IPS-NIHi7 (cell line): ENCODE results near the gene MERTK.
"Not testable (repeated sequence)": the region's sequence is repeated elsewhere in the genome, so short reads cannot be mapped to it uniquely, and the experiment has no call there.

ENCODE experiments used
- DNase-seq: peaks from one replicate; pipeline ENCODE4 v3.0.0; 2012; ENCODE audit warnings: mixed read lengths; ENCODE audit errors: extremely low spot score

The MERTK gene

DNA sequence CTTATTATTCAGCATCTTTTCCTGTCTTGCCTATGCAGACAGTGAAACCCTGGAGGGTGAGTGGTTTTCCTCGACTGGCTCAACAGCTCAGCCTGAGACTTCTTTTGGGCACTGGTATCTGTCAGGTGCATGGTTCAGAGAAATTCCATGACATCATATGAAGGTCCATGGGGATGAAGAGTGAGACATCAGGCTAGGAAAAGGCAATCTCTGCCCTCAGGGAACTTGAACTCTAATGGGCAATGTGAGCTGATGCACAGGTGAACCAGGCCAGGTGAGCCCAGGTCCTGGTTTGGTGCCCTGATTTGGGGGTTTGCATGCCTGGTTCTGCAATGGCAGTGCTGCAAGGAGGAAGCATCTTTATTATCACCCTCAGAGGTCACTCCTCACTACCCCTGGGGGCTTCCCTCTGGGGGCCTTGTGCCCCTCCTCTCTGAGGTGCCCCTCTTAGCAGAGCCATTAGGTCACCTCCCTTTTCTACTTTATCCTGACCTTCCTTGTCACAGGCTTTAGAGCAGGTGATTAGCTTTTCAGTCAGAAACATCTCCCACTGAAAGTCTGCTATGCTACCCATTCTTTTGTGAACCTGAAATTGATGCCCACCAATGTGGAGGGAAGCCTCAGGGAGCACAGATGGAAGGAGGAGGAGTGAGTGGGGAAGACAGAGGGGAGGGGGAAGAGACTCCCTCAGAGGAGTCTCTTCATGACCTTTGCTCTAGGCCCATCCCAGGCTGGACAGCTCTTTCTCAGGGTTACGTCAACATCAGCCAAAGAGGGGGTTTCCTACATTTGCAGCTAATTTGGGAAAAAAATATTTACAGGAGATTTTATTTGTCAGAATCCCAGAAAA, 47.3 kb downstream of the MERTK start:
- DNase-seq: no peak

DNA sequence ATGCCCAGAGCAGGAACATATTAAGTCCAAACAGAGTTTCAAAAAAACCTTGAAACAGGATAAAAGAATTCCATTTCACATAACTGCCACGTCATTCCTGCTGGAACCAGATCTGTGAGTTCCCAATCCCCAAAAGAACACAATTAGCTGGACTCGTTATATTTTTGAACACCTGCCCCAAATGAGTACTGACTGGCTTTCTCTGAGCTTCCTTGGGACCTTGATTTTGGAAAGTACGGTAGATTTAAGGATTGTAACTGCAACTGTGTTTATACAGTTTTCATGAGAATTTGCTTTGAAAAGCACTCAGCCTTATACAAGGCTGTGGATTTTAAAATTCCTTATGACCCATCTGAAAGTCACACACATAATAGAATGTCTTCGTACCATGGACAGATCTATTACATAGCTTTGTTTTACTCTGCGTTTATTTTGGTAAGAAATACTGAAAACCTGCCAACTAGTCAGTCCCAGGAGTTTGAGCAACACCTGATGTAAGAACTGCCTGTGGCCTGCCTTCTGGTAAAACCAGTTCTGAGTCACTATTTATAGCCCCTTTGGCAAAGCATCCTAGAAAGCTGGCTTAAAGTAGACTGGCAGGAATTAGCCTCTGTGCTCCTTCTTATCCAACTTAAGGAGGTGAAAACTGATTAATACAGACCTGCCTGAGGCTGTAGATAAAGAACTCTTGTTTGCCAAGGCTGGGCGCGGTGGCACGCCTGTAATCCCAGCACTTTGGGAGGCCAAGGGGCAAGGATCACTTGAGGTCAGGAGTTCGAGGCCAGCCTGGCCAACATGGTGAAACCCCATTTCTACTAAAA, 48.1 kb downstream of the MERTK start:
- no peak for DNase-seq

DNA sequence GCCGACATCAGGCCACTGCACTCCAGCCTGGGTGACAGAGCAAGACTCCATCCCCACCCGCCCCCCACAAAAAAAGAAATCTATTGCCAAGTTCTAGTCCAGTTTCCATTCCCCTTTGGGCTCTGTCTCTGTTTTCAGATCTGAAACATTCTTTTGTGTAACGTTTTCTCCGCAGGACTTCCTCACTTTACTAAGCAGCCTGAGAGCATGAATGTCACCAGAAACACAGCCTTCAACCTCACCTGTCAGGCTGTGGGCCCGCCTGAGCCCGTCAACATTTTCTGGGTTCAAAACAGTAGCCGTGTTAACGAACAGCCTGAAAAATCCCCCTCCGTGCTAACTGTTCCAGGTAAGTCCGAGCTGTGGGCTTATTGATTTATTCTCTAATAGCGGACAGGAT, 48.8 kb downstream of the MERTK start:
- no peak for DNase-seq

- DNase-seq: no peak
Observed at GRCh38 chr2:111948832-111949231, 50.4 kb downstream of the MERTK start.

DNA sequence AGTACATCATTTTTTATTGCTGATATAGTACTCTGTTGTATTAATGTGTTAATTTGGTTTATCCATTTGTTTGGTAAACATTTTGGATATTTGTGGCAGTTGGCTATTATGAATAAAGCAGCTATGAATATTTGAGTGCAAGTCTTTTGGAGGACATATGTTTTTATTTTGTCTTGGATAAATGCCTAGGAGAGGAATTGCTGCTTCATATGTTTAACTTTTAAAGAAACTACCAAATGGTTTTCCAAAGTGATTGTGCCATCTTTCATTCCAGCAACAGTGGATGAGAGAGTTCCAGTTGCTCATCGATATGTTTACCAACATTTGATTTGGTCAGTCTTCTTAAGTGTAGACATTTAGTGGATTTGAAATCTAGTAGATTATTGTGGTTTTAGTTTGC, 51.8 kb downstream of the MERTK start:
- no peak for DNase-seq

DNA sequence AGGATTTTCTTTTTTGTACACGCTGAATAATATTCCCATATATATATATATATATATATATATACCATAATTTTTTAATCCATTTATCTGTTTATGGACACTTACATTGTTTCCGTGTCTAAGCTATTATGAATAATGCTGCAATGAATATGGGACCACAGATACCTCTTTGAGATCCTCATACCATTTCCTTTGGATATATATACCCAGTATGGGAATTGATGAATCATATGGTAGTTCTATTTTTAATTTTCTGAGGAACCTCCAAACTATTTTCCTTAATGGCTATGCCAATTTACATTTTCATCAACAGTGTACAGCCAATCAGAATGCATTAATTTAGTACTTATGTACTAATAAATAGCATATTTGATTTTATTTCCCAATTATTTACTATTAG, 53.1 kb downstream of the MERTK start:
- no peak for DNase-seq

- DNase-seq: no peak
Observed at GRCh38 chr2:111952871-111953452, 54.6 kb downstream of the MERTK start.

- DNase-seq: no peak
Observed at GRCh38 chr2:111954602-111955332, 56.4 kb downstream of the MERTK start.

DNA sequence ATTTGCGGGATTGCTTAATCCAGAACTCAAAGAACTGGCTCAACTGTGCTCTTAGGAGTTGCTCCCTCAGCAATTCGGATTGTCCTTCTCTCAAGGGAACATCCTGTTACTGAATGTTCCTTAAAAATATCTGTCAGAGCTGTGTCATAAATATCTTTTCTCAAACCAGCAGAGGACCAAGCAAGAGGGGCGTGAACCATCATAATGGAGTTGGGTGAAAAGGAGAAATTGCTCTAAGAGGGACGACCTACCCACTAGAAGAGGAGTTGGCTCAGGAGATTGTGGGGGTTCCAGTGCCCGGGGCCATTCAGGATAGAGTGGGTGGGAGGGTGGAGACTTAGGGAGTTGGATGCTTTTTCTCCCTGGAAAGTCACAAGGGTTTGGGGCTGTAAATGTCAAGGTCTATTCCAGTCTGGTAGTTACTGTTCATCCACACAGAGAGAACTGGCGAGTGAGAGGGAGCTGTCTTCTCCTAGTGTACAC, 59.5 kb downstream of the MERTK start:
- DNase-seq: no peak

DNA sequence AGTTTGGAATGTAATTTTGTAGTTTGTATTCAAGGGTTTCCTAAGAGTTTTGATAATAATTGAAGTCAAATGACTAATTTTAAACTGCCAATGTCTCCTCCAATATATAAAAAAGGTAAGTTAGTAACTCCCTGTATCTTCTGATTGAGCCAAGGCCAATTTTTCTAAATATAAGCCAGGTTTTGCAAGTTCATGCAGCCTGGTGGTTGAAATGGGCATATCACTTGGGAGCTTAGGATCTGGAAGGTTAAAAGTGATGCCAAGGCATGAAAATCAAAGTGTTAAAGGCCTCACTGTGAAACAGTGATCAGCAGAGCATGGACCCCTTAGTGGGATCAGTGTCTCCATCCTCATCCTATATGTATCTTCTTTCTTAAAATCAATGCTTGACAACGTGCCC, 60.5 kb downstream of the MERTK start:
- no peak for DNase-seq

DNA sequence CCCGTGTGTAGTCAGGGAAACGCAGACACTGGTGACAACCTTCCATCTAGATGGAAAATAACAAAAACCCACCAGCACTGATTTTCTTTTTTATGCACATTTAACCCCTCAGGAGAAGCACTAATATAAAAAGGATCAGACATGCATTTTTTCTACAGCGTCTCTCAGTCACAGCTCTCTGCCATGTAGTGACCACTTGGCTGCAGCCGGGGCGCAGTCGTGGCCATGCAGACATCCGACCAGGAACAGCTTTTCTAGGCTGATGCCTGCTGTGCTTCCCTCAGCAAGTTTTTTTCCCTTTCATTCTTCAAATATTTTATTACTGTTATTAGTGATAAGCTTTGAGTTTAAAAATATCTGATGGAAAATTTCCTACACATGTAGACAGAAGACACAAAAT, 63.3 kb downstream of the MERTK start:
- no peak for DNase-seq

DNA sequence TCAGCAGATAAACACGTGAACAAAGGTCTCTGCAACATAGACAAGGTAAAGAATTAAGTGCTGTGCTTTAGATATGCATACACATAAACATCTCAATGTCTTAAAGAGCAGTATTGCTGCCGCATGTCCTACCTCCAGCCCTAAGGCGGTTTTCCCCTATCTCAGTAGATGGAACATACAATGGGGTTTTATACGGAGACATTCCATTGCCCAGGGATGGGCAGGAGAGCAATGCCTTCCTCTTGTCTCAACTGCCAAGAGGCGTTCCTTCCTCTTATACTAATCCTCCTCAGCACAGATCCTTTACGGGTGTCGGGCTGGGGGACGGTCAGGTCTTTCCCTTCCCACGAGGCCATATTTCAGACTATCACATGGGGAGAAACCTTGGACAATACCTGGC, 64.7 kb downstream of the MERTK start:
- not testable (repeated sequence) for DNase-seq

- not testable (repeated sequence) for DNase-seq
Observed at GRCh38 chr2:111963508-111963907, 65.1 kb downstream of the MERTK start.

DNA sequence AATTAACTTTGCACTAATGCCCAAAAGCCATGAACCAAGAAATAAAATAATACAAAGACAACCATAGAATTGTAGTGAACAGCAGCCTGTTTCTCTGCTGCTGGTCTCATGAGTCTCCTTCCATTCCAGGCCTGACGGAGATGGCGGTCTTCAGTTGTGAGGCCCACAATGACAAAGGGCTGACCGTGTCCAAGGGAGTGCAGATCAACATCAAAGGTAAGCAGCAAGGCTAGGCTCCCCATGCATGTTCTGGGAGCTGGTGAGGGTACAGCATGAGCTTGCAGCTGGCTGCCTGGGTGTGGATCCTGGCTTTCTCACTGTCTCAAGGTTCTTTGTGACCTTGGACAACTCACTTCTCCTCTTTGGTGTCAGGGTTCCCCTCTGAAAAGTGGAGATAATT, 66.7 kb downstream of the MERTK start:
- DNase-seq: no peak

GRCh38 chr2:111966241-111966640, 67.8 kb downstream of the MERTK start:
- DNase-seq: no peak

GRCh38 chr2:111967018-111967417, 68.6 kb downstream of the MERTK start:
- no peak for DNase-seq

DNA sequence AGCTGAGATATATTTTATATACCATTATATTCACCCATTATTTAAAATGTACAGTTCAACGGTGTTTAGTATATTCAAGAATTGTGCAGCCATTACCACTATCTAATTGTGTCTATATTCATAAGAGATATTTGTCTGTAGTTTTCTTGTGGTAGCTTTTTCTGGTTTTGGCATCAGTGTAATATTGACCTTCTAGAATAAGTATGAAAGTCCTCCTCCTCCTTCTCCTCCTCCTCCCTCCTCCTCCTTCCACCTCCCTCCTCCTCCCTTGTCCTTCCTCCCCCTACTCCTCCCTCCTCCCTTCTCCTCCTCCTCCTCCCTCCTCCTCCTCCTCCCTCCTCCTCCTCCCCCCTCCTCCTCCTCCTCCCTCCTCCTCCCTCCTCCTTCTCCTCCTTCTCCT, 72.0 kb downstream of the MERTK start:
- DNase-seq: no peak

GRCh38 chr2:111972955-111973565, 74.7 kb downstream of the MERTK start:
- DNase-seq: no peak

DNA sequence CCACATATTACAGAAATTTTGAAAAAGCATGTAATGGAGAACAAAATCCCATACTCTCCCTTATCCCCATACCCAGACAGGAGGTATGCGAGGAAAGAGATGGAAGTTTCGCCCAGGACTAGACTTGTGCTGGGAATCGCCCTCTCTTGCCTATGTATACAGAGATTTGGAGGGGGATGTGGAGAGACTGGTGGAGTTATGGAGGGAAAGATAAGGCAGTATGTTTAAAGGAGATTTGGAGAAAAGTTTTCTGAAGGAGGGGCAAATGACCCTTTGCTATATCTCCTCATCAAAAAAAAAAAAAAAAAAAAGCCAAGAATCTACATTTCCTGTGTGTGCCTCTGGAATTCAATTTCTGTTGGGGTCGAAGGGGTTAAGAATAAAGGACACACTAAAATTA, 75.3 kb downstream of the MERTK start:
- no peak for DNase-seq

DNA sequence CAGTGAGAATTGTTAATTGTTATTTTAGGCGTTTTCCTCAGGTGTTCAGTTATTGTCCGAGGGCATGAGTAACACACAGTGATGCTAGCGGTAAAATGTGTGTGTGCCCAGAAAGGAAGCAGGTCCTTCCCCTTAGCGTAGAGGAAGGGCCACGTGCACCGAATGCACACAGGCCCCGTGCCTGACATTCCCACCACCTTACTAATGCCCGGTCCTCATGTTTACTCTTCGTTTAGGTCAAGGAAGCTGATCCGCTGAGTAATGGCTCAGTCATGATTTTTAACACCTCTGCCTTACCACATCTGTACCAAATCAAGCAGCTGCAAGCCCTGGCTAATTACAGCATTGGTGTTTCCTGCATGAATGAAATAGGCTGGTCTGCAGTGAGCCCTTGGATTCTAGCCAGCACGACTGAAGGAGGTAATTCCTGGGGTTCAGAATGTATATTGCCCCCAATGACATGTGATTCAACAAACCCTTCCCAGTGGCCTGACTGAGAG, 76.7 kb downstream of the MERTK start:
- peak; percentile 19 for DNase-seq

- DNase-seq: no peak
Observed at GRCh38 chr2:111975819-111976218, 77.4 kb downstream of the MERTK start.
